Panc1 (cell line): ENCODE data around the gene TMTC1.

ENCODE experiments used
- POLR2AphosphoS5 ChIP-seq: IDR thresholded peaks from 2 replicates; pipeline ENCODE4 v1.6.1; 2012; ENCODE audit warnings: mild to moderate bottlenecking, low read depth, low read length, moderate library complexity
- TF ChIP-seq, protein P1 (sequence below): fragments of 450-650 bp; IDR thresholded peaks from 2 replicates; pipeline ENCODE4 v1.5.1; 2017; ENCODE audit warnings: mild to moderate bottlenecking

DNA sequence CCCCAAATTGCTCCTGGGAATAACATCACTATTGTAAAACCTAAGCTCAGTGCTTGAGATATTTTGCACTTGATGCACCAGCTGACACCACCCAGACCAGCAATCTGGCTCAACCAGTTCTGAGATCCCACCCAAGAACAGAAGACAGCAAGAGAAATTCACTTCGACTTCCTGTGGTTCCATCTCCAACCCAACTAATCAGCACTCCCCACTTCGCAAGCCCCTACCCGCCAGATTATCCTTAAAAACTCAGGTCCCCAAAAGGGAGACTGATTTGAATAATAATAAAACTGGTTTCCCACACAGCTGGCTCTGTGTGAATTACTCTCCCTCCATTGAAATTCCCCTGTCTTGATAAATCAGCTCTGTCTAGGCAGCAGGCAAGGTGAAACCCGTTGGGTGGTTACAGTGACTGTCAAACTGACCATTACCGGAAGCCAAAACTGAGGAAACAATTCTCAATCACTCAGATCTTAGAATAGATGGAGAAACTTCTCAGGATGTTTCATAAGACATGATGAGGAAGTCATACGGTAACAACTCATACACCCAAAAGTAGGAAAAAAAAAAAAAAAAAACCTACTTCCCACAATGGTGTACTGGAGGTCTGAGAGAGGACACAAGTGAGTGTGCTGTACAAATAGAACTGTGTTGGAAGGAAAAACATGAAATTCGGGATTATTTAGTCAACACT lies 92.4 kb downstream of the TMTC1 start:
- TF ChIP-seq, protein P1, sequence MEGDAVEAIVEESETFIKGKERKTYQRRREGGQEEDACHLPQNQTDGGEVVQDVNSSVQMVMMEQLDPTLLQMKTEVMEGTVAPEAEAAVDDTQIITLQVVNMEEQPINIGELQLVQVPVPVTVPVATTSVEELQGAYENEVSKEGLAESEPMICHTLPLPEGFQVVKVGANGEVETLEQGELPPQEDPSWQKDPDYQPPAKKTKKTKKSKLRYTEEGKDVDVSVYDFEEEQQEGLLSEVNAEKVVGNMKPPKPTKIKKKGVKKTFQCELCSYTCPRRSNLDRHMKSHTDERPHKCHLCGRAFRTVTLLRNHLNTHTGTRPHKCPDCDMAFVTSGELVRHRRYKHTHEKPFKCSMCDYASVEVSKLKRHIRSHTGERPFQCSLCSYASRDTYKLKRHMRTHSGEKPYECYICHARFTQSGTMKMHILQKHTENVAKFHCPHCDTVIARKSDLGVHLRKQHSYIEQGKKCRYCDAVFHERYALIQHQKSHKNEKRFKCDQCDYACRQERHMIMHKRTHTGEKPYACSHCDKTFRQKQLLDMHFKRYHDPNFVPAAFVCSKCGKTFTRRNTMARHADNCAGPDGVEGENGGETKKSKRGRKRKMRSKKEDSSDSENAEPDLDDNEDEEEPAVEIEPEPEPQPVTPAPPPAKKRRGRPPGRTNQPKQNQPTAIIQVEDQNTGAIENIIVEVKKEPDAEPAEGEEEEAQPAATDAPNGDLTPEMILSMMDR = no peak
- no peak for TF ChIP-seq POLR2AphosphoS5
